Liver (tissue), 9 donors: ENCODE data around the gene FSD1L. TPM values are rescaled to one million over a fixed set of nuclear protein-coding genes. Genes with fewer than 3 reads are reported as not detected.

Experiments used
- DNase-seq: peaks from one replicate; pipeline ENCODE4 v3.0.0-alpha.2; 2017; ENCODE audit warnings: low spot score
- H3K27ac ChIP-seq, 2 donors: one replicate each; pipeline ENCODE4 v1.7.0; 2013; ENCODE audit warnings: inconsistent platforms in 2 of 2, low read length in 2 of 2, control low read depth in 1 of 2, low read depth in 1 of 2, mild to moderate bottlenecking in 1 of 2
- H3K27me3 ChIP-seq, 4 donors: one replicate each; pipeline versions ENCODE4 v1.6.1 to v1.7.0; 2013; ENCODE audit warnings: low read length in 3 of 4, inconsistent platforms in 1 of 4, mild to moderate bottlenecking in 1 of 4, moderate library complexity in 1 of 4; ENCODE audit not compliant: control insufficient read depth in 4 of 4, insufficient read depth in 4 of 4
- H3K36me3 ChIP-seq, 4 donors: one replicate each; pipeline versions ENCODE4 v1.6.1 to v1.7.0; 2013; ENCODE audit warnings: low read length in 3 of 4, mild to moderate bottlenecking in 3 of 4, low read depth in 1 of 4, moderate library complexity in 1 of 4; ENCODE audit not compliant: control insufficient read depth in 4 of 4, insufficient read depth in 3 of 4
- H3K4me1 ChIP-seq, 4 donors: one replicate each; pipeline versions ENCODE4 v1.6.1 to v1.7.0; 2013; ENCODE audit warnings: low read length in 3 of 4, mild to moderate bottlenecking in 3 of 4, moderate library complexity in 1 of 4; ENCODE audit not compliant: control insufficient read depth in 4 of 4, insufficient read depth in 4 of 4
- H3K4me3 ChIP-seq, 3 donors: one replicate each; pipeline versions ENCODE4 v1.6.1 to v1.7.0; 2013; ENCODE audit warnings: low read length in 3 of 3, control low read depth in 1 of 3, low read depth in 1 of 3, mild to moderate bottlenecking in 1 of 3
- H3K9ac ChIP-seq, 2 donors: one replicate each; pipeline ENCODE4 v1.7.0; 2013; ENCODE audit warnings: low read length in 2 of 2, mild to moderate bottlenecking in 2 of 2, moderate library complexity in 2 of 2, control low read depth in 1 of 2, low read depth in 1 of 2
- H3K9me3 ChIP-seq, 4 donors: one replicate each; pipeline versions ENCODE4 v1.6.1 to v1.7.0; 2013; ENCODE audit warnings: low read length in 3 of 4; ENCODE audit not compliant: control insufficient read depth in 4 of 4
- ATF3 ChIP-seq: IDR thresholded peaks from 2 replicates; pipeline ENCODE4 v1.6.1; 2016; ENCODE audit warnings: antibody characterized with exemption
- CTCF ChIP-seq: fragments of 150-350 bp; IDR thresholded peaks from 2 replicates; pipeline ENCODE4 v1.5.1; 2017; ENCODE audit warnings: improper control_type of control experiment, low read depth, low read length; ENCODE audit not compliant: missing input control
- EGR1 ChIP-seq, 2 donors: IDR thresholded peaks; 2 replicates each; pipeline ENCODE4 v1.6.1; 2016 to 2018; ENCODE audit warnings: antibody characterized with exemption in 2 of 2, low read depth in 2 of 2
- FOXA1 ChIP-seq: IDR thresholded peaks from 2 replicates; pipeline ENCODE4 v1.6.1; 2016; ENCODE audit warnings: antibody characterized with exemption
- FOXA2 ChIP-seq: IDR thresholded peaks from 2 replicates; pipeline ENCODE4 v1.6.1; 2016; ENCODE audit warnings: antibody characterized with exemption
- GABPA ChIP-seq, 2 donors: IDR thresholded peaks in 1 of 2; conservative IDR thresholded peaks in 1 of 2; 2 replicates each; pipeline ENCODE4 v1.6.1; 2016; ENCODE audit warnings: antibody characterized with exemption in 2 of 2, mild to moderate bottlenecking in 1 of 2, moderate library complexity in 1 of 2
- HNF4A ChIP-seq, 2 donors: conservative IDR thresholded peaks; 2 replicates each; pipeline ENCODE4 v1.6.1; 2016; ENCODE audit warnings: antibody characterized with exemption in 2 of 2, mild to moderate bottlenecking in 2 of 2
- HNF4G ChIP-seq: IDR thresholded peaks from 2 replicates; pipeline ENCODE4 v1.6.1; 2016; ENCODE audit warnings: antibody characterized with exemption
- JUND ChIP-seq, 2 donors: IDR thresholded peaks; 2 replicates each; pipeline ENCODE4 v1.6.1; 2016; ENCODE audit warnings: antibody characterized with exemption in 2 of 2
- MAX ChIP-seq: IDR thresholded peaks from 2 replicates; pipeline ENCODE4 v1.6.1; 2016; ENCODE audit warnings: antibody characterized with exemption
- NR2F2 ChIP-seq: IDR thresholded peaks from 2 replicates; pipeline ENCODE4 v1.6.1; 2016; ENCODE audit warnings: antibody characterized with exemption
- RAD21 ChIP-seq, 2 donors: IDR thresholded peaks; 2 replicates each; pipeline ENCODE4 v1.6.1; 2016; ENCODE audit warnings: antibody characterized with exemption in 2 of 2, mild to moderate bottlenecking in 2 of 2
- REST ChIP-seq: IDR thresholded peaks from 2 replicates; pipeline ENCODE4 v1.6.1; 2016; ENCODE audit warnings: antibody characterized with exemption, mild to moderate bottlenecking
- RXRA ChIP-seq, 2 donors: IDR thresholded peaks; 2 replicates each; pipeline ENCODE4 v1.6.1; 2017 to 2018; ENCODE audit warnings: antibody characterized with exemption in 2 of 2, mild to moderate bottlenecking in 1 of 2
- SP1 ChIP-seq: IDR thresholded peaks from 2 replicates; pipeline ENCODE4 v1.6.1; 2018; ENCODE audit warnings: antibody characterized with exemption, mild to moderate bottlenecking
- TAF1 ChIP-seq: conservative IDR thresholded peaks from 2 replicates; pipeline ENCODE4 v1.6.1; 2016; ENCODE audit warnings: antibody characterized with exemption, mild to moderate bottlenecking
- YY1 ChIP-seq: IDR thresholded peaks from 2 replicates; pipeline ENCODE4 v1.6.1; 2016; ENCODE audit warnings: antibody characterized with exemption, mild to moderate bottlenecking
- ZBTB33 ChIP-seq: IDR thresholded peaks from 2 replicates; pipeline ENCODE4 v1.6.1; 2016; ENCODE audit warnings: antibody characterized with exemption
- WGBS: extraction: QIAGEN DNeasy Blood & Tissue Kit; methylation state at CpG from one replicate; pipeline ENCODE4 v1.1.7; 2013; 5-methylcytosine and 5-hydroxymethylcytosine counted together
- polyA plus RNA-seq, 2 donors: library from polyadenylated mRNA; stranded (reverse) in 1 of 2; unstranded in 1 of 2; fragments of 200-250 nt in 1 of 2; fragments of >200 nt in 1 of 2; fragmentation: Nextera tagmentation in 1 of 2; extraction: Ambion mirVana in 1 of 2; gene quantifications; one replicate each; pipeline versions ENCODE4 v1.2.1 to v1.2.3, GENCODE V29; 2013 to 2015
- total RNA-seq, 2 donors: library from RNA; depleted of rRNA; stranded (reverse); fragments of >200 nt; gene quantifications; one replicate each; pipeline ENCODE4 v1.2.3, GENCODE V29; 2014
- donor health status: healthy.
- donor health status: healthy.
- donor health status: healthy.
- donor health status: healthy.
- donor health status: healthy.

Gene FSD1L
- total and polyA plus RNA-seq, 4 donors = 0.38 to 3.6 (median 1.9) TPM

- Histone ChIP-seq H3K9me3 (no peaks in the 10 kb centered on the region), H3K36me3 (no peaks in the 10 kb centered on the region), H3K4me3 (no peak overlapping the region), H3K27ac (no peak overlapping the region), H3K27me3 (no peaks in the 10 kb centered on the region), H3K9ac (no peak overlapping the region), H3K4me1 (no peaks in the 10 kb centered on the region)
- TF ChIP-seq RAD21 (IDR thresholded peaks at IDR 0.05) (peak; percentile 16 to 21), CTCF (no peak)
- no peak for DNase-seq
These were observed 35.8 kb downstream of the FSD1L start for GRCh38 chr9:105483618-105484017.

- WGBS = 93% methylated on average over 2 of the region's 2 CpGs
- TF ChIP-seq GABPA (IDR thresholded peaks at IDR 0.05 in 1 of 2, conservative IDR thresholded peaks at IDR 0.05 in 1 of 2) (no peak), NR2F2 (no peak), RAD21 (IDR thresholded peaks at IDR 0.05) (no peak), REST (no peak), FOXA1 (no peak), JUND (IDR thresholded peaks at IDR 0.05) (no peak), MAX (no peak), ATF3 (no peak), EGR1 (IDR thresholded peaks at IDR 0.05; ENCODE audit: low read depth in 2 of 2) (no peak), HNF4A (conservative IDR thresholded peaks at IDR 0.05) (no peak), RXRA (IDR thresholded peaks at IDR 0.05) (no peak), TAF1 (no peak), YY1 (no peak), SP1 (no peak), CTCF (no peak), HNF4G (no peak), ZBTB33 (no peak), FOXA2 (no peak)
- H3K27me3 ChIP-seq = no peaks in the 10 kb centered on the region
- H3K4me3 ChIP-seq = no peak overlapping the region
- no peaks in the 10 kb centered on the region for H3K4me1 ChIP-seq
- no peak for DNase-seq
- H3K9ac ChIP-seq = no peak overlapping the region
- no peak overlapping the region for H3K27ac ChIP-seq
- H3K36me3 ChIP-seq = no peaks in the 10 kb centered on the region
- no peaks in the 10 kb centered on the region for H3K9me3 ChIP-seq
These were observed 36.4 kb downstream of the FSD1L start for GRCh38 chr9:105484226-105484625.
